Right lobe of liver (tissue), 4 donors: ENCODE data around the gene PLXNC1.

ENCODE experiments used
- POLR2A ChIP-seq: fragments of 450-650 bp; IDR thresholded peaks from one replicate; pipeline ENCODE4 v1.6.1; 2017; ENCODE audit warnings: antibody characterized with exemption, mild to moderate bottlenecking
- TF ChIP-seq, protein P1 (sequence below), 4 donors: fragments of 200-600 bp in 3 of 4; fragments of 450-650 bp in 1 of 4; IDR thresholded peaks; one replicate each; pipeline versions ENCODE4 v1.5.1 to v1.8.0; 2016 to 2022; ENCODE audit warnings: antibody characterized with exemption in 4 of 4, mild to moderate bottlenecking in 2 of 4
- donor health status: DM: no; HTN: no; CAD: no.
- donor health status: DM: no; HTN: no; CAD: no.
- donor health status: DM: no; HTN: yes; CAD: no.

DNA sequence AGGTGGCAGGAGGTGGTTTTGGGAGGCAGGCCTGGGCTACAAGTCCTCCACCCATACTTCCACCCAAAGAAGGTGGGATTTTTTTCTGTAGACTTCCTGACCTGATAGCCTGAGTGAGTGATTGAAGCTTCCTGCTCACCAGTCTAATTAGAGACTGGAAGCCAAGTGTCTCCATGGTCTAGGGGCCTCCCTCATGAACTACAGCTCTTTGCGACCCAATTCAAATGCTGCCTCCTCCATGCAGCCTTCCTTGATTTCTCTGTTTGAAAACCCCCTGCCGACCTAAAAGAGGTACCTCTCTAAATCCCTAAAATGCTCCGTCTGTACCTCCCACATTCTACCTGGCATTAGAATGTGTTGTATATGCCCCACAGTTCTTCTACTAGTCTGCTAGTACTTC is 124.9 kb downstream of the PLXNC1 start:
- TF ChIP-seq POLR2A: no peak
- TF ChIP-seq, protein P1, sequence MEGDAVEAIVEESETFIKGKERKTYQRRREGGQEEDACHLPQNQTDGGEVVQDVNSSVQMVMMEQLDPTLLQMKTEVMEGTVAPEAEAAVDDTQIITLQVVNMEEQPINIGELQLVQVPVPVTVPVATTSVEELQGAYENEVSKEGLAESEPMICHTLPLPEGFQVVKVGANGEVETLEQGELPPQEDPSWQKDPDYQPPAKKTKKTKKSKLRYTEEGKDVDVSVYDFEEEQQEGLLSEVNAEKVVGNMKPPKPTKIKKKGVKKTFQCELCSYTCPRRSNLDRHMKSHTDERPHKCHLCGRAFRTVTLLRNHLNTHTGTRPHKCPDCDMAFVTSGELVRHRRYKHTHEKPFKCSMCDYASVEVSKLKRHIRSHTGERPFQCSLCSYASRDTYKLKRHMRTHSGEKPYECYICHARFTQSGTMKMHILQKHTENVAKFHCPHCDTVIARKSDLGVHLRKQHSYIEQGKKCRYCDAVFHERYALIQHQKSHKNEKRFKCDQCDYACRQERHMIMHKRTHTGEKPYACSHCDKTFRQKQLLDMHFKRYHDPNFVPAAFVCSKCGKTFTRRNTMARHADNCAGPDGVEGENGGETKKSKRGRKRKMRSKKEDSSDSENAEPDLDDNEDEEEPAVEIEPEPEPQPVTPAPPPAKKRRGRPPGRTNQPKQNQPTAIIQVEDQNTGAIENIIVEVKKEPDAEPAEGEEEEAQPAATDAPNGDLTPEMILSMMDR (IDR thresholded peaks at IDR 0.05): no peak
